ENCODE data around the gene REEP1. TPM values are rescaled to one million over a fixed set of nuclear protein-coding genes. Genes with fewer than 3 reads are reported as not detected.

Gene REEP1
- total RNA-seq, 1 donor, result 0.36 TPM

GRCh38 chr2:86378469-86378868 lies 41.0 kb upstream of the REEP1 start:
- no peaks in the 10 kb centered on the region for H3K79me2 ChIP-seq (ENCODE audit: insufficient read depth, low read length)
- no peaks in the 10 kb centered on the region for H3K27me3 ChIP-seq (ENCODE audit: insufficient read depth, low read length)
- H3K4me1 ChIP-seq (ENCODE audit: insufficient read depth, low read length), result no peaks in the 10 kb centered on the region
- no peak overlapping the region for H3K4me2 ChIP-seq (ENCODE audit: insufficient read depth, low read length)
- no peak overlapping the region for H3K27ac ChIP-seq (ENCODE audit: low read depth, low read length)
- H4K20me1 ChIP-seq (ENCODE audit: insufficient read depth, low read length), result no peaks in the 10 kb centered on the region
- DNase-seq (ENCODE audit: insufficient read length, low spot score, missing footprints), result no peak
- no peak for TF ChIP-seq CTCF (IDR thresholded peaks at IDR 0.05; ENCODE audit: extremely low read depth, low read depth, low read length)
- no peaks in the 10 kb centered on the region for H3K9me3 ChIP-seq (ENCODE audit: low read depth, low read length)
- H3K4me3 ChIP-seq (ENCODE audit: insufficient read depth, low read length), result no peak overlapping the region
- no peaks in the 10 kb centered on the region for H3K36me3 ChIP-seq (ENCODE audit: insufficient read depth, low read length)
- no peak overlapping the region for H2AFZ ChIP-seq (ENCODE audit: low read length)

- no peak for TF ChIP-seq CTCF (IDR thresholded peaks at IDR 0.05; ENCODE audit: extremely low read depth, low read depth, low read length)
- H3K27ac ChIP-seq (ENCODE audit: low read depth, low read length), result no peak overlapping the region
- DNase-seq (ENCODE audit: insufficient read length, low spot score, missing footprints), result no peak
Observed at GRCh38 chr2:86375623-86376022, 38.2 kb upstream of the REEP1 start.

GRCh38 chr2:86372641-86373502 lies 35.4 kb upstream of the REEP1 start:
- Histone ChIP-seq H3K36me3 (ENCODE audit: insufficient read depth, low read length) (no peaks in the 10 kb centered on the region), H4K20me1 (ENCODE audit: insufficient read depth, low read length) (no peaks in the 10 kb centered on the region), H3K79me2 (ENCODE audit: insufficient read depth, low read length) (no peaks in the 10 kb centered on the region), H3K27me3 (ENCODE audit: insufficient read depth, low read length) (peaks cover 2% of the 10 kb centered on the region), H3K4me3 (ENCODE audit: insufficient read depth, low read length) (no peak overlapping the region), H2AFZ (ENCODE audit: low read length) (no peak overlapping the region), H3K4me1 (ENCODE audit: insufficient read depth, low read length) (peaks cover 4% of the 10 kb centered on the region), H3K9me3 (ENCODE audit: low read depth, low read length) (peaks cover 3% of the 10 kb centered on the region), H3K4me2 (ENCODE audit: insufficient read depth, low read length) (no peak overlapping the region), H3K27ac (ENCODE audit: low read depth, low read length) (no peak overlapping the region)
- TF ChIP-seq CTCF (IDR thresholded peaks at IDR 0.05; ENCODE audit: extremely low read depth, low read depth, low read length), result peak; percentile 66
- DNase-seq (ENCODE audit: insufficient read length, low spot score, missing footprints), result no peak

More at GRCh38 chr2:86375623-86376022, 38.2 kb upstream of the REEP1 start:
- Histone ChIP-seq H2AFZ (ENCODE audit: low read length) (no peak overlapping the region), H3K9me3 (ENCODE audit: low read depth, low read length) (no peaks in the 10 kb centered on the region), H3K4me3 (ENCODE audit: insufficient read depth, low read length) (no peak overlapping the region), H3K27me3 (ENCODE audit: insufficient read depth, low read length) (no peaks in the 10 kb centered on the region), H3K36me3 (ENCODE audit: insufficient read depth, low read length) (no peaks in the 10 kb centered on the region), H4K20me1 (ENCODE audit: insufficient read depth, low read length) (no peaks in the 10 kb centered on the region), H3K4me2 (ENCODE audit: insufficient read depth, low read length) (no peak overlapping the region), H3K79me2 (ENCODE audit: insufficient read depth, low read length) (no peaks in the 10 kb centered on the region), H3K4me1 (ENCODE audit: insufficient read depth, low read length) (no peaks in the 10 kb centered on the region)

GRCh38 chr2:86372133-86372532 lies 34.7 kb upstream of the REEP1 start:
- Histone ChIP-seq H4K20me1 (ENCODE audit: insufficient read depth, low read length) (no peaks in the 10 kb centered on the region), H3K4me3 (ENCODE audit: insufficient read depth, low read length) (no peak overlapping the region), H3K79me2 (ENCODE audit: insufficient read depth, low read length) (no peaks in the 10 kb centered on the region), H3K27ac (ENCODE audit: low read depth, low read length) (no peak overlapping the region), H3K27me3 (ENCODE audit: insufficient read depth, low read length) (peaks cover 2% of the 10 kb centered on the region), H3K36me3 (ENCODE audit: insufficient read depth, low read length) (no peaks in the 10 kb centered on the region), H3K4me2 (ENCODE audit: insufficient read depth, low read length) (no peak overlapping the region), H2AFZ (ENCODE audit: low read length) (no peak overlapping the region), H3K9me3 (ENCODE audit: low read depth, low read length) (peaks cover 3% of the 10 kb centered on the region), H3K4me1 (ENCODE audit: insufficient read depth, low read length) (peaks cover 6% of the 10 kb centered on the region)
- TF ChIP-seq CTCF (IDR thresholded peaks at IDR 0.05; ENCODE audit: extremely low read depth, low read depth, low read length), result no peak
- no peak for DNase-seq (ENCODE audit: insufficient read length, low spot score, missing footprints)

All from osteoblast (primary cell).